Measurements from ENCODE around the gene BCAS2. TPM values are rescaled to one million over a fixed set of nuclear protein-coding genes. Genes with fewer than 3 reads are reported as not detected.

Gene BCAS2
- total RNA-seq, 2 experiments from 2014 or later = 58.7 to 59.8 TPM

DNA sequence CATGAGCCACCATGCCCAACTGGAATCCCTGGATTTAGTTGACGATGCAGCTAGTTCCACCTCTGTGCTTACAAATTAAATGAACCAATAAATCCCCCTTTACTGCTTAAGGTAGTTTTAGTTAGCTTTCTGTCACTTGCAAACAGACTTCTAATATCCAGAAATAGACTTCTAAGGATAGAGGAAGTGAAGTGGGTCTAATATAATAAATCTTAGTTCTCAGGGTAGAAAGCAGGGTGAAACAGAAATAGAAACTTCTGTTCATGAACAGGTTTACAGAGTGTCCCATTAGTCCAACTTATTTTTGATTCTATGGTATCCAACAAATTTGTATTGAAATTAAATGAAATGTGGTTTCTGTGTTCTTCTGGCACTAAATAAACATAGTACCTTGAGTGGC is 20.1 kb downstream of the BCAS2 start:
- POLR2A ChIA-PET = no interaction called here
- CTCF ChIA-PET = no interaction called here

DNA sequence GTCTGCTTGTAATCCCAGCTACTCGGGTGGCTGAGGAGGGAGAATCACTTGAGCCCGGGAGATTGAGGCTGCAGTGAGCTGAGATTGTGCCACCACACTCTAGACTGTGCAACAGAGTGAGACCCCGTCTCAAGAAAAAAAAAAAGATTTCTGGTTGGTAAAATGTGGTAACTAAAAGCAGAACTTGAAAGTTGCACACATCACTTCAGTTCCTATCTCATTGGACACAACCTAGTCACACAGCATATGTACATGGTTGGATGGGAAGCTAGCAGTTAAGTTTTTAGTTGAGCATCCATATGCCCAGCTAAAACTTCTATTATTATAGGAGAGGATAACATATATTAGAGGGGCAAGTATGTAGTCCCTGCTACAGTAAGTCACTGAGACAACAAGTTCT is 22.1 kb downstream of the BCAS2 start:
- POLR2A ChIA-PET = interaction anchor here (0.5 kb wide), 1 partner anchor 48 kb away, joined by 8 read pairs; no protein-coding TSS in a partner anchor
- CTCF ChIA-PET = no interaction called here

DNA sequence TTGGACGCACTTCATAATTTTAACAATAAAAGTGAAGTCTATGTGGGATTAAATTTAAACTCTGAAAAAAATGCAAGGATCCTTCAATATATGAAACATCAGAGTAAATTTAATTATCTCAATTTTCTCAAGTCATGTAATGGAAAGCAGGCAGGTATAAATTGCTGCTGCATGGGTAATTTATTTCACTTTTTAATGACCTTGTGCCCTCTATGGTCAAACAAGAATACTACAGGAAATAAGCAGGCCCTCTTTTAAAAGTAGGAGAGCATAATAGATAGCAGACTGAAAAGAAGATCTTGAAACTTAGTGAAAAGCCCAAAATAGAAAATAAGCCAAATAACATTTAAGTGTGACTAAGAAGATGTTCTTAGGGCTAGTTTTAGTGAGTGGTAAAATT is 22.9 kb downstream of the BCAS2 start:
- ChIA-PET CTCF (no interaction called here), POLR2A (interaction anchor here (0.5 kb wide), 1 partner anchor 47 kb away, joined by 8 read pairs; no protein-coding TSS in a partner anchor)

DNA sequence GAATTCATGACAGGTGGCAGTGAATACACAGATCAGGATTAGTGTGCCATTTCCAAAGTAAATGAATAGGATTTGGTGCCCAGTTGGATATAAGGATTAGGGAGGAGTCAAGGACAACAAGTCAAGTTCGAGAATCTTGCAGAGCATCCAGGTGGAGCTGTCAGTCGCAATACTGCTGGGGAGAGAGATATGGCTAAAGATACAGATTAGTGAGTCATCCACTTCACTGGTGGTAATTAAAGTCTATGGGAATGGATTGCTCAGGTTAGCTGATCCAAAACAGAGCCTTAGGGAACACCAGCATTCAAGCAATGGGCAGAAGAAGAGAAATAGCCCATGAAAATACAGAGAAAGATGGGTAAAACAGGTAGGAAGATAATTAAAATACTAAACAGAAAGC is 26.8 kb downstream of the BCAS2 start:
- ChIA-PET CTCF (interaction anchor here (0.6 kb wide), 1 partner anchor 118 kb away, joined by 4 read pairs; no protein-coding TSS in a partner anchor), POLR2A (no interaction called here)

DNA sequence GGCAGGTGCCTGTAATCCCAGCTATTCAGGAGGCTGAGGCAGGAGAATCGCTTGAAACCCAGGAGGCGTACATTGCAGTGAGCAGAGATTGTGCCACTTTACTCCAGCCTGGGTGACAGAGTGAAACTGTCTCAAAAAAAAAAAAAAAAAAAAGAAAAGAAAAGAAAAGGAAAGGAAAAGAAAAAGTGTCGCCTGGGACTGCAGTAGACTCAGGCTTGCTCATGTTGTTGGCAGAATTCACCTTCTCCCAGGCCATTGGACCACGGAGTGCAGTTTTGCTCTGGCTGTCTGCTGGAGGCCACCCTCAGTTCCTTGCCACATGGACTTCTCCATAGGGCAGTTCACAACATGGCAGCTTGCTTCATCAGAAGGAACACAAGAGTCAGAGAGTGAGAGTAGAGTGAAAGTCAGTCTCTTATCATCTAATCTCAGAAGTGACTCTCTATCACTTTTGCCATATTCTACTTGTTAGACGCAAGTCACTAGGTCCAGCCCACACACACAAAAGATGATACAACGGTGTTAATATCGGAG is 29.2 kb downstream of the BCAS2 start:
- ChIA-PET CTCF (no interaction called here), POLR2A (no interaction called here)

DNA sequence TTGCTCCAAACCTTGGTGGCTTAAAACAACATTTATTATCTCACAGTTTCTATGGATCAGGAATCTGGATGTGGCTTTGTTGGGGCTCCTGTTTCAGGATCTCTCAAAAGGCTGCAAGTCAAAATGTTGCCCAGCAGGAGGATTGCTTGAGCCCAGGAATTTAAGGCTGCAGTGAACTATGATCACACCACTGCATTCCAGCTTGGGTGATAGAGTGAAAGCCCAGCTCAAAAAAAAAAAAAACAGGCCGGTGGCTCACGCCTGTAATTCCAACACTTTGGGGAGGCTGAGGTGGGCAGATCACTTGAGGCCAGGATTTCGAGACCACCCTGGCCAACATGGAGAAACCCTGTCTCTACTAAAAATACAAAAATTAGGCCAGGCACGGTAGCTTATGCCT is 30.0 kb downstream of the BCAS2 start:
- CTCF ChIA-PET = no interaction called here

DNA sequence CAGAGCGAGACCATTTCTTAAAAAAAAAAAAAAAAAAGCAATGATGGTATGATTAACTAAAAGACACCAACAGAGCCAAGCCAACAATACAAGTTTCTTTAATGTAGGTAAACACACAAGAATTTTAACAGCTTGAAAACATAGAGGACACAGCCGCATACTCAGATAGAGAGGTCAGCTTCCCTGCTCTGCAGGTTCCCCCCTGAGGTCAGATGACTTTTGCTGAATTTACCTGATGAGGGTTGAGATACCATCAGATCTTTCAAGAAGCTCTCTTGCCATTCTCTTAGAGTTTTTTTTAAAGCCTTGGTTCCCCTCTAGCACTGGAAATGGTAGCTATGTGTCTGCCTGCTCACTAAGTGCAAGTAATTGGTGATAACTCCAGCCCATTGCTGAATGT is 31.1 kb downstream of the BCAS2 start:
- ChIA-PET POLR2A (no interaction called here), CTCF (no interaction called here)

More for the DNA sequence above, 30.0 kb downstream of the BCAS2 start:
- POLR2A ChIA-PET = no interaction called here

DNA sequence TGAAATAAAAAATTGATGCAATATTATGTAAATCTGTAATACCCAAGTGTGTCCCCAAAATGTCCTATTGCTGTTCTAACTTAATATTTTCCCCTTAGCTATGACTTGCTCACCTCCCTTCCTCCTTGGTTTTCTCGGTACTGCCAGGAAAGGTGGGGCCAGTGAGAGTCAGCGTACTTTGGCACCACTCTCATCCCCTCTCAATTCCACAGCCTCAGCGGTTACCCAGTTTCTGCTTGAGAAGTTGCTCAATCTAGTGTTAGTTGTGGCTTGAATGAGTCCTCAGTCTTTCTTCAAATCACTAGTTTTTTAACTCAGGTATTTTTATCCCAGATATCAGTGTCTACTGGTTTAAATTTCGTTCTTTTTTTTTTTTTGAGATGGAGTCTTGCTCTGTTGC is 32.3 kb downstream of the BCAS2 start:
- POLR2A ChIA-PET = no interaction called here
- CTCF ChIA-PET = no interaction called here

DNA sequence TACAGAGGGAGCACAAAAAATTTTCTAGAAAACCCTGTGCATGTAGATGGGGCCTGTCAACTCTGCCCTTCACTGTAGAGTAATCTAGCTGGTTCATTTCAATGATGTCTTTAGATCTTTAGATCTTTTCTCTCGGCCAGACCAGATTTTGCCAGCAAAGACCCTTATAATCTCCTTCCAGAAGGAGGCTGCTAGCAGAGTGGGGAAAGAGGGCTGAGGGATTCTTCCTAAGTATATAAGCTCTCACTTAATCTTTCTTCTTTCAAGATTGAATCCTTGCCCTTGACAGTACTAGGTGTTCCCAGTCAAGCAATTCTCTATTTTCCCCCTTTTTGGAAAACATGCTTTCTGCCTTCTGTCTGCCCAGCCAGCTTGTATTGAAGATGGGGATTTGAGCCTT is 34.3 kb downstream of the BCAS2 start:
- ChIA-PET POLR2A (no interaction called here), CTCF (no interaction called here)

DNA sequence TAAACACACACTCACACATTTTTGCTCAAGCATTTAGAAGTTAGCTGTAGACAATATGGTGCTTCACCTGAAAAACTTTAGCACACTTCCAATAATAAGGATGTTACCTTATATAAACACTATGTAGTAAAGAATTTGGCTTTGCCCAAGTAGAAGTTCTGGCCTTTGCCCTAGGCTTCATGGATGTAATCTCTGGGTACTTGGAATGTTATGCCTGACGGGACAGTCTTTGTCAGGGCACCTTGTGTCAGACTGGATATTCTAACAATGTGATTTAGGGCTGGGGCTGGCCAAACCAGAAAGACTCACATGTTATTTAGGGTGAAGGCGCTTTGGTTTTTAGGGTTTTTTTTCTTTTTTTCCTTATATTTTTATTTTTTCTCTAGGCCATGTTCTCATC is 35.6 kb downstream of the BCAS2 start:
- ChIA-PET CTCF (no interaction called here), POLR2A (no interaction called here)

DNA sequence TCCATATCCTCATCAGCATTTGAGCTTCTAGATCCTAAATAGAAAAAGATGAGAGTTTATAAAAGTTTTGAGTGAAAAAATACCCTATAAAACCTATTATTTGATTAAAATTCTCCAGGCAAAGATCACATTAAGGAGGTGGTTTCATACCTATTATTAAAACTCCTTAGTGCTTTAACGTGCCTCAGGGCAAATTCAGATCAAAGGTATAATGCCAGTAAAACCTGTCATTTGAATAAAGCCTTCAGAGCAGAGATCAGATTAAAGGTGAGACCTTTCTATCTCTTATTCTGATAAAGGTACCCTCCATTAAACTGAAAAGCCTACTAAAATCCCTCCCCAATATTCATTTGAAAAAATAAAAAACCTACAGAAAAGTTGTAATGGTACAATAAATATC is 36.1 kb downstream of the BCAS2 start:
- POLR2A ChIA-PET = no interaction called here
- CTCF ChIA-PET = no interaction called here

DNA sequence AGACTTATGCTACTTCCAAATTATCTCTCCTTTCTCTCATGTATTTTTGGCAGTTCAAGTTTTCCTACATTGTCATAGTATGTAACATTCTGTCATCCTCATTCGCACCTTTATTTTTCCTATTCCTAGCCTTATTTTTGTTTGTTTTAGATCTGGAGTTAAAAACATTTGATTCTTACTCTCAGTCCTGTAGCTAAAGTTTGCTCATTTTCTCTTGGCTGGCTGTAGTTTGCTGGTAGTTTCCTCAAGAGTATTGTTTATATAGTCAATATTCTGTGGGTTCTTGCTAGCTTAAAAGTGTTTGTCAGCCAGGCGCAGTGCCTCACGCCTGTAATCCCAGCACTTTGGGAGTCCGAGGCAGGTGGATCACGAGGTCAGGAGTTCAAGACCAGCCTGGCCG is 40.6 kb downstream of the BCAS2 start:
- ChIA-PET POLR2A (no interaction called here), CTCF (no interaction called here)

DNA sequence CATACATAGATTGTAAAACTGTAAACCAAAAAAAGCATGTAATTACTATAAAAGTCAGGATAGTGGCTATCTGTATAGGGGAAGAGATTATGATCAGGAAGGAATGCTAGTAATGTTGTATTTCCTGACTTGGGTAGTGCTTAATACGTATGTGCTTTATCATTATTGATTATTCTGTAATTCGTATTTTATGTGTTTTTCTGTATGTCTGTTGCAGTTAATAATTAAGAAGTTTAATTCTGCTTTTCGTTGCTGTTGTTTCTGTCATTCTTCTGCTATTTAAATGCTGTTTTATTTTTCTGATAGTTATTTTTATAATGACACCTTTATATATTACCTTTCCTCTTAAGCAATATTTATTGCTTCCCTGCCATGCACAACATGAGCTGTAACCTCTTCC is 41.1 kb downstream of the BCAS2 start:
- ChIA-PET POLR2A (no interaction called here), CTCF (no interaction called here)

DNA sequence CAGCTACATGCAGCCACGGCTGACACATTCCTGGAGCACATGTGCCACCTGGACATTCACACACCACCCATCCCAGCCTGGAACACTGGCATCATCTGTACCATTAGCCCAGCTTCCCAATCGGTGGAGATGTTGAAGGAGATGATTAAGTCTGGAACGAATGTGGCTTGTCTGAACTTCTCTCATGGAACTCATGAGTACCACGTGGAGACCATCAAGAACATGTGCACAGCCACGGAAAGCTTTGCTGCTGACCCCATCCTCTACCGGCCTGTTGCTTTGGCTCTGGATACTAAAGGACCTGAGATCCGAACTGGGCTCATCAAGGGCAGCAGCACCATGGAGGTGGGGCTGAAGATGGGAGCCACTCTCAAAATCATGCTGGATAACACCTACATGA is 45.4 kb downstream of the BCAS2 start:
- CTCF ChIA-PET = no interaction called here

DNA sequence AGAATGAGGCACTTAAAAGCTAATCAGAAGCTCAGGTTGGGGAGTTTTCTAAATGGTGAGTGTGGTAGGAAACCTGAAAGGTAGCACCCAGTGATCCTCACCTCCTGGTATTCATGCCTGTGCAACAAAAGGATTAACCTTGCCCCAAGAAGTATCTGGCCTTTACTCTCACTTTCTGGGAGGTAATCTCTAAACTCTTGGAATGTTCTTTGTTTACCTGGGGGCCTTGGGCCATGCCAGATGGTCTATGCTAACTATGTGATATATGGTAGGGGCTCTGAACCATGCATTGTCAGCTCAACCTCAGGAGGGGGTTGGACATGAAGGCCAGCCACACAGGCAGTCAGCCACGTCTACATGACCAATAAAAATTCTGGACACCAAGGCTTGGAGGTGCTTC is 46.0 kb downstream of the BCAS2 start:
- ChIA-PET POLR2A (no interaction called here), CTCF (no interaction called here)

More for the DNA sequence above, 45.4 kb downstream of the BCAS2 start:
- POLR2A ChIA-PET = no interaction called here

DNA sequence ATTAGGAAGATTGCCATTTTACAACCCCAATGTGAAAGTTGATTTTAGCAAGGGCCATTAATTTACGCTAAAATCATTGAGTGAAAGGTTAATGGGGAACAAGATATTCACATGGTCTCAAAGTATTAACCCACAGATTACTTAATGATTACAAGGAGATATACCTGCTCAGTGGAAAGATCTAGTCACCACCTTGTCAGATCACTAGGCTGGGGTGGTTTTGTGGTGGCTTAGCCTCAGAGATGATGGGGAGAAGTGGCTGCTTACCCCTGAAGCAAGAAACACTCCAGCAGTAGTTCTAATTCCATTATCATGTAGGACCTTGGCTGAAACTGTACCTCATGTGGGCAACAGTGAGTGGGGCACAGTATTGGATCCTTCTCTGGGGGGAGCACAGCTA is 50.3 kb downstream of the BCAS2 start:
- POLR2A ChIA-PET = no interaction called here

DNA sequence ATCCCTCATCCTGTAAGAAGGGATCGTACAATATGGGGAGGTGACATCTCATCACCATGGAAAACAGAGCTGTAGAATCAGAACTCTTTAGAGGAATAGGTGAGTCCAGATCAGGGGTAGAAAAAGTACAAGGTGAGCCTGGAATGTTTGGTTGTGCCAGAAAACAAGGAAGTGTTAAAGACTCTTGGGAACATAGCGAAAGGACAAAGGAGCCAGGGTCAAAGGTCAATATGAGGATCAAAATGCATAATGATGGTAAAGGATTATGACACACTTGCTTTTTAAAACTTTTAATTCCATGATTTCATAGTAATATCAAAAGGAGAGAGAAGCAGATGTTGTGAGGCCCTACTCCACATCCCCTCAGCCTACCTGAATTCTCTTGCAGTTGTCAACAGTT is 51.2 kb downstream of the BCAS2 start:
- CTCF ChIA-PET = no interaction called here
- POLR2A ChIA-PET = no interaction called here

More for the DNA sequence above, 50.3 kb downstream of the BCAS2 start:
- CTCF ChIA-PET = no interaction called here

DNA sequence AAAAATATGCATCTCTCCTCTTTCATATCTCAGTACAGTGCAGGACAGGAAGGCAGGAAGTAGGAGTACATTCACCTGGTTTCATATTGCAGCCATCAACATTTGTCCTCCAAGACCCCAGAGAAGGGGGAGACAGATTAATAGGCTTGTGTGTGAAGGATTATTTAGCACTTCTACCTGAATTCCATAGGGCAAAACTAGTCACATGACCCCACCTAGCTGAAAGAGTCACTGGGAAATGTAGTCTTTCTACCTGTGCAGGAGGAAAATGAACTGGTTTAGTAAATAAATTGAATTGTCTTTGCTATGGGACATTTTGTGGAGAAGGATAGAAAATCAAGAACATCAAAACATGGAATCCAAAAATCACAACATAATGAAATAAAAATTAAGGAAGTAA is 56.5 kb downstream of the BCAS2 start:
- ChIA-PET CTCF (no interaction called here), POLR2A (no interaction called here)

DNA sequence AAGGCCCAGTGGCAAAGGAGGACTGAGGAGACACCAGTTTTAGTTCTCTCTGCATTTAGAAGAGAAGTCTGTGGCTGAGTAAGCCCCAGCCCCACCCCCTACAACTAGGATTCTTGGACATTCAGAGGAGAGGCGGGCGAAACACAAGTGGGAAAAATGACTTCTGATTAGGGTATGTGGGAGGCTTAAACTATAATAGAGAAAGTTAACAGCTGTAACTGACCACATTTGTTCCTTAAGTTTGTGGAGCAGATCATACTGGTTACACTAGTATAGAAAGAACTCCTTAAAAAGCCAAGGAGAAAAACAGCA is 59.2 kb downstream of the BCAS2 start:
- ChIA-PET POLR2A (no interaction called here), CTCF (no interaction called here)

DNA sequence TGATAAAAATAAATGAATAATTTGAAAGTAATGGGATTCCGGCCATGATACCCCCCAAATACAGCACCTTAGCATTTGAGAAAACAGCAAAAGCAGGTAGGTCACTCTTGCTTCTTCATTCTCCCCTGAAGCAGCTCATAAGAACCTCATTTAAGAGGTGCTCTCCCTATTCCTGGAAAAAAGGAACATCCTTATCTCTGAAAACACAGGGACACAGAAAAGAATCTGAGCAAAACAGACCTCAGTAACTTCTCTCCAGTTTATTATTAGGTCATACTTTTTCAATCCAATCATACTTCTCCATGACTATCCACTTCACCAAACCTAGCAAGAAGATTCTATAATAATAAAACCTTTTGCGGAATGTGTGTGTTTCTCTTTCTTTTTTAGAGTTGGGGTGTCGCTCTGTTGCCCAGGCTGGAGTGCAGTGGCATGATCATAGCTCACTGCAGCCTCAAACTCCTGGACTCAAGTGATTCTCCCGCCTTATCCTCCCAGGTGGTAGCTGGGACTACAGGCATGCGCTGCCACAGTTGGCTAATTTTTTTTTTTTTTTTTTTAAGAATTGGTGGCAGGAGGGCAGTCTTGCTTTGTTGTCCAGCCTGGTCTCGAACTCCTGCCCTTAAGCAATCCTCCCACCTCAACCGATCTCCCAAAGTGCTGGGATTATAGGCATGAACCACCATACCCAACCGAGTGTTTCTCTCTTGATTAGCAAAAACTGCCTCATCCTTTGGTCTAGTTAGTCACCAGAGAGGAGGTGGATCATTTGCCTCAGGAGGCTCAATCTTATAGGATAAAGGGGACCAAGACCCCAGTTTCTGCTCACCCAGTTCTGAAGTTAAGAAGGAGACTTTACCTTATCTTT is 59.8 kb downstream of the BCAS2 start:
- CTCF ChIA-PET = no interaction called here
- POLR2A ChIA-PET = no interaction called here
